Glomerular endothelial cell (primary cell): Measurements from ENCODE around the gene SRRM1. TPM values are rescaled to one million over a fixed set of nuclear protein-coding genes. Genes with fewer than 3 reads are reported as not detected.
"Not testable (repeated sequence)": the region's sequence is repeated elsewhere in the genome, so short reads cannot be mapped to it uniquely, and the experiment has no call there.

Experiments
- DNase-seq: peaks from one replicate; pipeline ENCODE4 v3.0.0-alpha.2; 2011; ENCODE audit warnings: low read depth, low spot score; ENCODE audit errors: extremely low read depth
- total RNA-seq: library from RNA; depleted of rRNA; stranded (reverse); fragments of >200 nt; gene quantifications from 2 replicates; pipeline ENCODE4 v1.2.3, GENCODE V29; 2015

SRRM1 gene
- total RNA-seq, 1 donor from 2014 or later: 106 TPM

DNA sequence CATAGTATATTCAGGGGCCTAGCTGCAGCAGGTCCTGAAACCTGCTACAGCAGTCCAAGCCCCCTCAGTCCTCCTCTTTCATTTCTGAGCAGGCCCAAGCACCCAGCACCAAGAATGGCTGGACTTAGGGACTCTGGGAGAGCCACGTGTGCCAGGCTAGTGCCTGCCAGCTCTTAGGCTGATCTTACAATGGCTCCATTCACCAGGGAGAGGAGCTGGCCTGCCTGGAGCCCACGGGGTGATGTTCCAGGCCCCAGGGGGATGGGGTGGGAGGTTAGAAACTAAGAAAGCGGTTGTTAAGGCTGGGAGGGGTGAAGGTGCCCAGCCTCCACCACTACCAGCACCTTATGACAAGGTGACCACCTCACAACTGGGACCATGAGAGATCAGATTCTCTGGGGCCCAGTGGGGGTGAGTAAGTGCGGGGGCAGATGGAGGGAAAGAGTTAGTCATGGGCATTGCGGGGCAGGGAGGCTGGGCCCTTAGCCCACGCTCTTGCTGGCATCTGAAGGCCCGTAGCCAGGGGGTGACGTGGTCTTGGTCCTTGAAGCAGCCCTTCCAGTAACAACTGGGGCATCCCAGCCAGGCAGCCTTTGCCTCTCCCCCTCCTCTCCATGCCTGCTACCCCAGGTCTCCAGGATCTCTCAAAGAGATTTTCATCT is 71.9 kb downstream of the SRRM1 start:
- DNase-seq: no peak

DNA sequence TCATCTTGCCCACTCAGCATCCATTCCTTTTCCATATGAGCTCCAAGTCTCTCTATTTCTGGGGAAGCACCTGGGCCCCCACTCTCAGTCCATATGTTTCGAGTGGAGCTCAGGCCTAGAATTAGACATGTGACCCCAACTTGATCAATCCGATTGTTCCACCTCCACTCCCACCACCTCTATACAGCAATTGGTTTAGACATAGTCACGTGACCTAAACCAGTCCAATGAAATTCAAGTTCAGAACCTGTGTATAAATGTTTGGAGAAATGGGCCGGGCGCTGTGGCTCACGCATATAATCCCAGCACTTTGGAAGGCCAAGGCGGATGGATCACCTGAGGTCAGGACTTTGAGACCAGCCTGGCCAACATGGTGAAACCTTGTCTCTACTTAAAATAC is 72.6 kb downstream of the SRRM1 start:
- DNase-seq: no peak

DNA sequence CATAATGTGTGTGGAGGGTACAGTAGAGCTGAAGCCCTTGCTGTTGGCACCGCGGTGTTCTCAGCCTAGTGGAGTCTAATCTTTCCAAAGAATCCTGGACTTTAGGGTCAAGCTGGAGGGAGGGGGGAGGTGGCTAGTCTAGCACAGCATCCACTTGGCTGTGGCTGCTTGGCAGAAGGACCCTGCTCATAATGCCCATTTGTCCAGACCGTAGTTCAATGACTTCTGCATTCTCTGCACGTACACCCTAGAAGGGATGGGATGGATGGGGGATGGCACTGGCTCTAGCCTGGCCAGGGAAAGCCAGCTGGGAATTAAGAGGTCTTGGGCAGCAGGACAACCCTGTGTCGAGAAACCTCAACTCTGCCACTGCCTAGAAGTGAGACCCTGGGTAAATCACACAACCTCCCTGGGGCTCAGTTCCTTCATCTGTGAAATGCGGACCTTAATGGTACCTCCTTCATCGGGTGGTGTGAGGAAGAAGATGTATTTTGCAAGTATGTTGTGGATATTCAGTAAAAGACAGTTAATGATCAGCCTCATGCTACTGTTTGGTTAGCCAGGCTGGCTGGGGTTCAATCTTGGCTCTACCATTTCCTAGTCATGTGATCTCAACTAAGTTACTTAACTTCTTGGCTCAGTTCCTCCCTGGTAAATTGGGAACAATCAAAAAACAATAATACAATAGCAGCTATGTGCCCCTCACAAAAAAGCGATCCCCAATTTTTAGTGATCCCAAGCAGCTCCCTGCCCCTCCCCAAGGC is 75.0 kb downstream of the SRRM1 start:
- DNase-seq: no peak

DNA sequence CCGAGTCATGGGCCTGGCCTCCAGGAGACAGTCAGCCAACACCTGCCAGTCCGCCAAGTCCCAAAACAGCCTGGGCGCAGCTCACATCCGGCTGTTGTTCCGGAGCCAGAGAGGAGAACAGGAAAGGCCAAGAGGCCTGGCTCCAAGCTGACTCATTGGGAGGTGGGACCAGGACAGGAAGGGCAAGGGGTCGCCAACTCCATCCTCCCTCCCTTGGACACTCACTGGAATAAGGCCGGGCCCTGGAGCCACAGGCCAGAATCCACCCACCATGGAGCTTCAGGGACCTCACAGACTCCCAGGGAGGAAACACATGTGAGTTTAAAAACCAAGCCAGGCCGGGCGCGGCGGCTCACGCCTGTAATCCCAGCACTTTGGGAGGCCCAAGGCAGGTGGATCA is 77.0 kb downstream of the SRRM1 start:
- DNase-seq: peak; percentile 87

DNA sequence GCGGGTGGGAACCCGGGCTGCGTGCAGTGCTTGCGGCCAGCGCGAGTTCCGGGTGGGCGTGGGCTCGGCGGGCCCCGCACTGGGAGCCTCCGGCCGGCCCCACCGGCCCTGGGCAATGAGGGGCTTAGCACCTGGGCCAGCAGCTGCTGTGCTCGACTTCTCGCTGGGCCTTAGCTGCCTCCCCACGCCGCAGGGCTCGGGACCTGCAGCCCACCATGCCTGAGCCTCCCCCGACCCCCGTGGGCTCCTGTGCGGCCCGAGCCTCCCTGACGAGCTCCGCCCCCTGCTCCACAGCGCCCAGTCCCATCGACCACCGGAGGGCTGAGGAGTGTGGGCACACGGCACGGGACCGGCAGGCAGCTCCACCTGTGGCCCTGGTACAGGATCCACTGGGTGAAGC is 78.4 kb downstream of the SRRM1 start:
- no peak for DNase-seq

DNA sequence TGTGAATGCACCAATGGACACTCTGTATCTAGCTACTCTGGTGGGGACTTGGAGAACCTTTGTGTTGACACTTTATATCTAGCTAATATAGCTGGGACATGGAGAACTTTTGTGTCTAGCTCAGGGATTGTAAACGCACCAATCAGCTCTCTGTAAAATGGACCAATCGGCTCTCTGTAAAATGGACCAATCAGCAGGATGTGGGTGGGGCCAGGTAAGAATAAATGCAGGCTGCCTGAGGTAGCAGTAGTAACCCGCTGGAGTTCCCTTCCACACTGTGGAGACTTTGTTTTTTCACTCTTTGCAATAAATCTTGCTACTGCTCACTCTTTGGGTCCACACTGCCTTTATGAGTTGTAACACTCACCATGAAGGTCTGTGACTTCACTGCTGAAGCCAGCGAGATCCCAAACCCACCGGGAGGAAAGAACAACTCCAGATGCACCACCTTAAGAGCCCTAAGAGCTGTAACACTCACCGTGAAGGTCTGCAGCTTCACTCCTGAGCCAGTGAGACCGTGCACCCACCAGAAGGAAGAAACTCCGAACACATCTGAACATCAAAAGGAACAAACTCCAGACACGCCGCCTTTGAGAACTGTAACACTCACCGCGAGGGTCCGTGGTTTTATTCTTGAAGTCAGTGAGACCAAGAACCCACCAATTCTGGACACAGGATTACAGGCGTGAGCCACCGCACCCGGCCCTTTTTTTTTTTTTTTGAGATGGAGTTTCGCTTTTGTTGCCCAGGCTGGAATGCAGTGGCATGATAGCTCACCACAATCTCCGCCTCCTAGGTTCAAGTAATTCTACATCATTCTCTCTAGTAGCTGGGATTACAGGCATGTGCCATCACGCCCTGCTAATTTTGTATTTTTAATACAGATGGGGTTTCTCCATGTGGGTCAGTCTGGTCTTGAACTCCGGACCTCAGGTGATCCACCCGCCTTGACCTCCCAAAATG is 79.3 kb downstream of the SRRM1 start:
- DNase-seq: not testable (repeated sequence)

Other genes with a start within 250 kb of the SRRM1 start
- 3.7 and 6.7 TPM in 2 replicates for gene STPG1, start 229.5 kb upstream of the SRRM1 start, total RNA-seq
- 23.9 and 26.3 TPM in 2 replicates for gene NIPAL3, start 227.5 kb upstream of the SRRM1 start, total RNA-seq
- 3.7 and 7.4 TPM in 2 replicates for gene RCAN3, start 140.5 kb upstream of the SRRM1 start, total RNA-seq
- gene NCMAP, start 87.2 kb upstream of the SRRM1 start, total RNA-seq: not detected in 2 replicates
- gene CLIC4, start 102.1 kb downstream of the SRRM1 start, total RNA-seq: 522 and 526 TPM in 2 replicates